Type B pancreatic cell (in vitro differentiated cells): Measurements from ENCODE around the gene ELSPBP1. TPM values are rescaled to one million over a fixed set of nuclear protein-coding genes. Genes with fewer than 3 reads are reported as not detected.

Experiments used
- DNase-seq: peaks from one replicate; pipeline ENCODE4 v3.0.0; 2021; ENCODE audit warnings: mixed read lengths; ENCODE audit not compliant: unreplicated experiment; ENCODE audit errors: extremely low spot score
- H3K27ac Mint-ChIP-seq: 2 replicates; pipeline ENCODE4 v1.8.0; 2021; ENCODE audit warnings: mild to moderate bottlenecking, mixed read lengths
- H3K27me3 Mint-ChIP-seq: 2 replicates; pipeline ENCODE4 v1.8.0; 2021; ENCODE audit warnings: mixed read lengths
- H3K36me3 Mint-ChIP-seq: 2 replicates; pipeline ENCODE4 v1.8.0; 2021; ENCODE audit warnings: mixed read lengths
- H3K4me1 Mint-ChIP-seq: one replicate; pipeline ENCODE4 v1.8.0; 2021; ENCODE audit warnings: mixed read lengths; ENCODE audit not compliant: unreplicated experiment
- H3K4me3 Mint-ChIP-seq: 2 replicates; pipeline ENCODE4 v1.8.0; 2021; ENCODE audit warnings: mild to moderate bottlenecking, mixed read lengths
- H3K9me3 Mint-ChIP-seq: 2 replicates; pipeline ENCODE4 v1.8.0; 2021; ENCODE audit warnings: mixed read lengths
- total RNA-seq: library from RNA; stranded (reverse); gene quantifications from 2 replicates; pipeline ENCODE4 v1.2.1, GENCODE V29; 2021; ENCODE audit warnings: low replicate concordance
- TF ChIP-seq, protein P1 (sequence below): fragments of 200-600 bp; sonication (generic); conservative IDR thresholded peaks from 2 replicates; pipeline ENCODE4 v1.5.0; 2021; ENCODE audit warnings: antibody characterized with exemption, mild to moderate bottlenecking

ELSPBP1 gene
- total RNA-seq, 1 donor from 2014 or later = not detected

- Mint-ChIP-seq H3K4me1 (no peaks in the 10 kb centered on the region), H3K4me3 (no peak overlapping the region), H3K36me3 (no peaks in the 10 kb centered on the region), H3K27ac (no peak overlapping the region), H3K27me3 (peaks cover 16% of the 10 kb centered on the region), H3K9me3 (peaks cover 5% of the 10 kb centered on the region)
- DNase-seq = no peak
- TF ChIP-seq, protein P1, sequence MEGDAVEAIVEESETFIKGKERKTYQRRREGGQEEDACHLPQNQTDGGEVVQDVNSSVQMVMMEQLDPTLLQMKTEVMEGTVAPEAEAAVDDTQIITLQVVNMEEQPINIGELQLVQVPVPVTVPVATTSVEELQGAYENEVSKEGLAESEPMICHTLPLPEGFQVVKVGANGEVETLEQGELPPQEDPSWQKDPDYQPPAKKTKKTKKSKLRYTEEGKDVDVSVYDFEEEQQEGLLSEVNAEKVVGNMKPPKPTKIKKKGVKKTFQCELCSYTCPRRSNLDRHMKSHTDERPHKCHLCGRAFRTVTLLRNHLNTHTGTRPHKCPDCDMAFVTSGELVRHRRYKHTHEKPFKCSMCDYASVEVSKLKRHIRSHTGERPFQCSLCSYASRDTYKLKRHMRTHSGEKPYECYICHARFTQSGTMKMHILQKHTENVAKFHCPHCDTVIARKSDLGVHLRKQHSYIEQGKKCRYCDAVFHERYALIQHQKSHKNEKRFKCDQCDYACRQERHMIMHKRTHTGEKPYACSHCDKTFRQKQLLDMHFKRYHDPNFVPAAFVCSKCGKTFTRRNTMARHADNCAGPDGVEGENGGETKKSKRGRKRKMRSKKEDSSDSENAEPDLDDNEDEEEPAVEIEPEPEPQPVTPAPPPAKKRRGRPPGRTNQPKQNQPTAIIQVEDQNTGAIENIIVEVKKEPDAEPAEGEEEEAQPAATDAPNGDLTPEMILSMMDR = no peak
Observed at GRCh38 chr19:48010932-48011758, 16.7 kb downstream of the ELSPBP1 start.

- Mint-ChIP-seq H3K4me3 (no peak overlapping the region), H3K36me3 (no peaks in the 10 kb centered on the region), H3K27me3 (peaks cover 62% of the 10 kb centered on the region), H3K4me1 (no peaks in the 10 kb centered on the region), H3K27ac (no peak overlapping the region), H3K9me3 (no peaks in the 10 kb centered on the region)
- TF ChIP-seq, protein P1 = no peak
- DNase-seq = no peak
Observed at GRCh38 chr19:48020686-48021085, 26.3 kb downstream of the ELSPBP1 start.

- H3K27ac Mint-ChIP-seq = no peak overlapping the region
- TF ChIP-seq, protein P1 = no peak
- no peaks in the 10 kb centered on the region for H3K36me3 Mint-ChIP-seq
- no peak for DNase-seq
- H3K9me3 Mint-ChIP-seq = no peaks in the 10 kb centered on the region
- no peak overlapping the region for H3K4me3 Mint-ChIP-seq
- peaks cover 61% of the 10 kb centered on the region for H3K27me3 Mint-ChIP-seq
- H3K4me1 Mint-ChIP-seq = no peaks in the 10 kb centered on the region
Observed at GRCh38 chr19:48023011-48023410, 28.6 kb downstream of the ELSPBP1 start.

DNA sequence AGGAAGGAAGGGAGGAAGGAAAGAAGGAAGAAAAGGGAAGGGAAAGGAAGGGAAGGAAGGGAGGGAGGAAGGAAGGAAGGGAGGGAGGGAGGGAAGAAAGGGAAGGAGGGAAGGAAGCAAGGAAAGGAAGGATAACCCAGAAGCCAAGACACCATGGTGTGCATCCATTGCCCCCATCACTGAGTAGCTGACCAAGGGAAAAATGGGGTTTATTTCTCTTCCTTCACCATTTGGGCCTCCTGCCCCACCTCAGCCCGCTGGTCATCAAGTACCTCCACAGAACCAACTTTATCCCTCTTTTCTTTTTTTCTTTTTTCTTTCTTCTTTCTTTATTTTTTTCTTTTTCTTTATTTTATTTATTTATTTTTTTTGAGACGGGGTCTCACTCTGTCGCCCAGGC, 29.1 kb downstream of the ELSPBP1 start:
- no peaks in the 10 kb centered on the region for H3K4me1 Mint-ChIP-seq
- peaks cover 57% of the 10 kb centered on the region for H3K27me3 Mint-ChIP-seq
- DNase-seq = no peak
- no peak overlapping the region for H3K27ac Mint-ChIP-seq
- H3K36me3 Mint-ChIP-seq = no peaks in the 10 kb centered on the region
- H3K4me3 Mint-ChIP-seq = no peak overlapping the region
- TF ChIP-seq, protein P1 = no peak
- H3K9me3 Mint-ChIP-seq = no peaks in the 10 kb centered on the region

DNA sequence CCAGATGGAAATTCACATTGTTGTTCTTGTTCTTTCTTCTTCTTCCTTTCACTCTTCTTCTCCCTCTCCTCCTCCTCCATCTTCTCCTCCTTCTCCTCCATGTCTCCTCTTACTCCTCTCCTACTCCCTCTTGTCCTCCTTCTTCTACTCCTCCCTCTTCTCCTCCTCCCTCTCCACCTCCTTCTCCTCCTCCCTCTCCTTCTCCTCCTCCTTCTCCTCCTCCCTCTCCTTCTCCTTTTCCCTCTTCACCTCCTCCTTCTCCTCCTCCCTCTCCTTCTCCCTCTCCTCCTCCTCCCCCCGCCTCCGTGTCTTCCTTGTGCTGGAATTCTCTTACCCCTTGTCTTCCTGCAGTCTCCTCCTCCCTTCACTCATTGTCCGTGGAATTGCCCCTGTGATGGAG, 31.0 kb downstream of the ELSPBP1 start:
- DNase-seq = no peak
- Mint-ChIP-seq H3K4me1 (no peaks in the 10 kb centered on the region), H3K4me3 (no peak overlapping the region), H3K27me3 (peaks cover 58% of the 10 kb centered on the region), H3K36me3 (no peaks in the 10 kb centered on the region), H3K27ac (no peak overlapping the region), H3K9me3 (no peaks in the 10 kb centered on the region)
- TF ChIP-seq, protein P1 = no peak
